ENCODE measurements around the gene NTNG1.

Gene NTNG1

GRCh38 chr1:107264561-107264960 is 123.7 kb downstream of the NTNG1 start:
- no peak for DNase-seq

GRCh38 chr1:107267489-107267888 is 126.7 kb downstream of the NTNG1 start:
- no peak for DNase-seq

- DNase-seq, result no peak
These were observed 131.5 kb downstream of the NTNG1 start for GRCh38 chr1:107272321-107272720.

DNA sequence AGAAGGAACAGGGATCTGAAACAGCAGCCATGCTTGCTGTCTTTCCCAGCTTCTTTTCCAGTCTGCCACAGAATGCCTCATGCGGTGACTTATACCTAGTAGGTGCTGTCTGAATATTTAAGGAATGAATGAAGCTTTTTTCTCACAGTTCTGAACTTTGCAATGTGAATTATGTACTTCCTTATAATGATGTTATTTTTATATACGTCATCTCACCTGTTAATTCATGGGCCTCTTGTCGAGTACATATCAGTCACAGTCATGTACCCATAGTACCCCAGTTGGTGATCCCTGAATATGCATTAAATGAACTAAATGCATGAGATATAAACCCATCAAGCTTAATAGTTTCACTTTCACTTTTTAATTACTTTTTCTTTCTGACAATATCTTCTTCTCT is 132.7 kb downstream of the NTNG1 start:
- no peak for DNase-seq

DNA sequence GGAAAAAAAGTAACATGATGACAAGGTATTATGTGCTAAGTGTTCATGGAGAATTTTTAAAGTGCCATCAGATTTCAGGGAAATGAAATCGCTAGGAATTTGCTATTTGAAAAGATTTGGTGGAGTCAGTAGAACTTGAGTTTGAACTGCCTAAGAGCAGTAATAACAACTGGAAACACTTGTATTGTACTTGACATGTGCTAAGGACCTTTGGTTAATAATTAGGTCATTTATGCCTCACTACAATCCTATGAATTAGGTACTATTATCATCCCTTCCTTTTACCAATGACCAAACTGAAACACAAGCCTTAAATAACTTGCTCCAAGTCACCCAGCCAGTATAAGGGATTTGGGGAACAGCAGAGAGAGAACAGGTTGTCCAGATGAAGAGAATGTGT is 133.4 kb downstream of the NTNG1 start:
- DNase-seq, result no peak

DNA sequence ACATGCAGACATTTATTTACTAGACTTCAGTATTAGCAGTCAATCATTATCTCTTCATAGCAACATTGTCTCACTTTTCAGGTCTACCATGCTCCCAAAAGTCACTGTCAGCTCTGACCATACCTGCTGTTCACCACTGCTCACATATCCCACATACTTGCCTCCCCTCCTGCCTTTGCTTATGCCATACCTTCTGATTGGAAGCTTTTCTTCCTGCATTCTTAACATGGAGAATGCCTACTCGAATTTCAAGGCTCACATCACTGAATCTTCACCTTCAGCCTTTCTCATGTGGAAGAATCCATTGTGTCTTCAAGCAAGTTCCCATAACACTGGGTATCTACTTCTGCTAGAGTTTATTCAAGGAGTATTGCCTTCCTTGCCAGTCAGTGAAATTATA is 135.4 kb downstream of the NTNG1 start:
- DNase-seq, result no peak

DNA sequence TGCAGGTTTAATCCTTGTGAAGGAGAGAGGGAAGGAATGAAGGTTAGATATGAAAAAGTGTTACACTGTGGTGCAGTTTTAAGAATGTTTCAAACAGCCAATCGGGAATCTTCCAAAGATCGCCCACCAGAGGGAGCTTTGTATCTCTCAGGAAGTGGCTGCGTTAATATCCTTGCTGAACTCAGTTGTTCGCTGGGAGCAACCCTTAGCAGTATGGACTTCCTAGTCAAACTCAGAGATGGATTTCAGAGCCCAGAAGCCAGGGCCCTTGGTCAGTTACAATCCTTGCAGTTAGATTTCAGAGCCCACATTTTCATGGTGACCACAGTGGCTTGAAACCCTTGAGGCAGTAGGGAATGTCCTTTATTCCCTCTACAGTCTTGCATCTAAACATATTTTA is 136.2 kb downstream of the NTNG1 start:
- no peak for DNase-seq

- no peak for DNase-seq
These were observed 145.3 kb downstream of the NTNG1 start for GRCh38 chr1:107286125-107286524.

- no peak for DNase-seq
These were observed 151.1 kb downstream of the NTNG1 start for GRCh38 chr1:107291987-107292386.

GRCh38 chr1:107293901-107294613 is 153.2 kb downstream of the NTNG1 start:
- DNase-seq, result no peak

GRCh38 chr1:107294686-107295085 is 153.8 kb downstream of the NTNG1 start:
- DNase-seq, result no peak

GRCh38 chr1:107297681-107298080 is 156.8 kb downstream of the NTNG1 start:
- no peak for DNase-seq

DNA sequence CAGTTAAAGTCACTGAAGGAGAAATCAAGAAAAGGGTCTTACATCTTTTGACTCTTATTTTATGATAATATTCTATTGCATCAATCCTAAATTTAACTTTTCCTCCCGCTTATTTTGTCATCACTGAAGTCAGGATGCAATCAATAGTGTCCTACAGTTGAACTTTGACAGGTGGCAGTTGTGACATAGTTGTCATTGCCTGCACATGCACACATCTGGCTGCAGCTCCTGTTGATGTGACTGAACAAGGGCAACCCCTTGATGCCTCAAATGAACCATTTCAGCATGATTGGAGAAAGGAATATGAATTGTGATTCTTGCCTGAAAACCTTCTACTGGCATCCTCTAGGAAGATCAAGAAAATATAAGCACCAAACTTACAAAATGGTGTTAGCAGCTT is 157.7 kb downstream of the NTNG1 start:
- no peak for DNase-seq

DNA sequence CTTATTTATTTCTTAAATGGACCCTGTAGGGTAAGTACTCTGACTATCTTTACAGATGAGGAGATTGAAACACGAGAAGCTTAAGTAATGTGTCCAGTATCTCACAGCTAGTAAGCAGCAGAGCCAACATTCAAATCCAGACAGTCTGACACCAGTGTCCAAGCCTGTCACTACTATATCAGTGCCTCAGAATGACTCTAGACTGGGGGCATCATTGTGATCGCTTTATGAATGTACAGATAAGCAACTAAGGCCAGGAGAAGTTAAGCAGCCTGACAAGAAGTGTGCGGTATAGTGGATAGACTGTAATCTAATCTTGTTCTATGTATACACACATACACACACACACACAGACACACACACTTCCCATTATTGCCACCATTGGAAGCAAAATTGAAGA is 158.7 kb downstream of the NTNG1 start:
- DNase-seq, result no peak

- no peak for DNase-seq
These were observed 169.1 kb downstream of the NTNG1 start for GRCh38 chr1:107309962-107310361.

GRCh38 chr1:107315652-107316051 is 174.8 kb downstream of the NTNG1 start:
- DNase-seq, result no peak

DNA sequence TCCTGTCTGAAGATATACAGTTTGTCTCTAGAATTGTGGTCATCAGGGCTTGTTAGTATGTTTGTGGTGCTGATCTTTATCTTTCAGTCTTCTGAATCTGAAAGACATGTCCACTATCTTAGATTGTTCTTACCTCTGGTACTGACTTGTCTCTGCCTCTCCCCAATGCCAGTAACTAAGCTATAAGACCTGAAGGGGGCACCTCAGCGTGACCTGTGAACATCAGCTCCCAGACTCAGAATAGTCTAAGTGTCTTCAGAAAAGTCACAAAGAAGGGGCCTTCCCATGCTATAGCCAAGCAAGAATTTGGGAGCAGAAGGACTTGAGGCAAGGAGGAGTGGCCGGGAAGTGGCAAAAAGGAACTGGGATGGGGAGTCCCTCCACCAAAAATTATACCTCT is 178.1 kb downstream of the NTNG1 start:
- no peak for DNase-seq

DNA sequence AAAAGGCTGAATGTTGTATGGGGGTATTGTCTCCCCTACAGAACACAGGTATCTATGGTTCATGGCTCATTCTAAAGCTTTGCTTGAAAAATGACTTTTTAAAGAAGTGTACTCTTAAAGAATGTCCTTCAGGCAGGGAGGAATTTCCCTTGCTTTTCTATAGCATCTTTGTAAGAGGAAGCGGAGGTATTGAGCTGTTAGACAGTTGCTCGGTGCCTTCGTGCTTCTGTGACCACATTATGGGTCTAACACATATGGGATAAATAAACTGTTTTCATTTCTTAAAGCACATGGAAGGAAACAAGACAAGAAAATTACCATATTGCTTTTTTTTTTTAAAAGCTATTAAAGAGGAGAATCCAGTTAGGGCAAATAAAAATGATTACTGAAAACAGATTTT is 182.9 kb downstream of the NTNG1 start:
- no peak for DNase-seq

DNA sequence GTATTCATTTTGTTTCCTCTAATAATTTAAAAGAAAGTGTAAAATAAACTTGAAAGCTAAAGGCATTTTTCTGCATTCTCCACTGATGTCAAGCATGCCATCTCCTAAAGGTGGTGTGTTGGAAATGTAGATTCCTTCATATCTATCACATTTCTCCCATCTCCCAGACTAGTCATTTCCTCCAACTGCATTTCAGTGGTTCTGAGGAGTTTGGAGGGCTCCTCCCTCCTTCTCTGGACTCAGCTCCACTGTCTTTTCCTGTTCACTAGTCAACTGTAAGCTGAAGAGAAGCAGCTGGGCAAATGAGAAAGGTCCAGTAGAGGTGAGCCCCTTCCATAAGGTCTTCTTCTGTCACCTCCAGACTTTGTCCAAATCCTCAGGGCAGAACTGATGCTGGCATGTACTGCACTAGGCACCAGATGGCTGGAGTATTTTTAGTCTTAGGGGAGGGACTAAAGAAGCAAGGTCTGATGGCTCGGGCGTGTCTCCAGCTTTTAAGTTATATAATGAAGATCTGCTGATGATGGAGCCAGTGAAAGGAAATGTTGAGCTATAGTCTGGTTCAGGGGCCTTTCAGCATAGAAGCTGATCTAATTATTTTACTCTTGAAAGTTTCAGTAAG is 186.1 kb downstream of the NTNG1 start:
- DNase-seq, result no peak

DNA sequence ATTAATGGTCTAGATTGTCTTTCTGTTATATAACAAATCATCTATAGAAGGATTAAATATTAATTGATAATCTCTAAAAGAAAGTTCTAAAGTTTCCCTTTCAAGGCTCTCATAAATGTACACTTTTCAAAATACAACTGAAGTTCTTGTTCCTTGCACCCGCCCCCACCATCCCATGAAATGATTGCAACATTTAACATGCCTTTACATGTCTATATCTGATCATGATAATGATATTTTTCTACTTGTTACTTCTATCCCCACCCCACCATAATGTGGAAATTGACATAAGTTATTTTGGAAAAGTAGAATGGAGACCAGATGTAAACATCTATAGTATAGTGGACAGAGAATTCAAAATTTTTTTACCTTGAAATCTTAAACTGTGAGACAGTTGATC is 186.6 kb downstream of the NTNG1 start:
- DNase-seq, result no peak

- DNase-seq, result no peak
These were observed 187.2 kb downstream of the NTNG1 start for GRCh38 chr1:107328087-107328486.

DNA sequence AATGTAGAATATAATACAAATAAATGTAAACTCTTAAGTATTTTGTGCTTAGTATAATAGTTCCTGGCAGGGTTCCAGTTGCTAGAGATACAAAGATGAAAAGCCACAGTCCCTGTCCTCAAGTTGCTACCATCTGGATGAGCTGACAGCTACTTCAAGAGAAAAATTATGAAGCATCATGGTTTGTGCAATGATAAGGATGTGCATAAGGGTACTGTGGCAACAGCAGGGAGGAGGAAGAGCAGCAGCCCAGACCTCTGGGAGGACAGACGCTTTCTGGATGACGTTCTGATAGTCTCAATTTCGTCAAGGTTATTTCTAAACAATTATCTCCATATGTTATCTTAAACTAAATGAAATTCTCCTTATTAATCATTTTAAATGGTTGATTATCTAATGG is 198.9 kb downstream of the NTNG1 start:
- no peak for DNase-seq

DNA sequence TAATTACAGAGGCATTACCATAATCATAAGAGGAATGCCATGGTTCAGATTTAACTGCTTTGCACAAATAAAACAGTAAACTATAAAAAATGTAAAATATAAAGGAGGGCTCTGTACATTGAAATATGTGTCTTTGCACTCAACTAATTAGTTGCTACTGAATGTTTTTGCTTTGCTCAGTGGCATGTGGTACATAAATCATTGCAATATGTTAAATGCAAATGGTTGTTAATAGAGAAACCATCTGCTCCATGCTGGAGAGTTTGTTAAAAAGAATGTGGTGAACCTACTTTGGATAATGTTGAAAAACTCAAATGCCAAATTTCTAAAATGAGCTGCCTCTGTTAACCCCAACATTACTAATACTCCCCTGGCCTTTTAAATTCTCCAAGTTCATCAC is 201.5 kb downstream of the NTNG1 start:
- no peak for DNase-seq

DNA sequence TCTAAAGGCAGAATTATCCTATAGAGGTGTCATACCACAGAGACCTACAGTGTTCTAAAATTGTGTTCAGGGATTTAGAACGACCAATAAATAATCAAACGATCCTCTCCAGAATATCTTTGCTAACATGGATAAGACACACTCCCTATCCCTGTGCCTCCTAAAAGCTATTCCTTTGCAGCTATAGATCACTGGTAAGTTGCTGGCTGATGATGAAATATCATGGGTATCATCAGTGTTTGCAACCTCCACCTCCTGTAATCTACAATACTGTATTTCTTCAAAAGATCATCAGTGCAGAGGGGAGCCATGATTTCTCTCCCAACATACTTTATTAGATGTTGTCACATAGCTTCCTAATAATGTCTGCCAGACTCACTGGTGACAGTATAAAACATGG is 201.9 kb downstream of the NTNG1 start:
- no peak for DNase-seq

DNA sequence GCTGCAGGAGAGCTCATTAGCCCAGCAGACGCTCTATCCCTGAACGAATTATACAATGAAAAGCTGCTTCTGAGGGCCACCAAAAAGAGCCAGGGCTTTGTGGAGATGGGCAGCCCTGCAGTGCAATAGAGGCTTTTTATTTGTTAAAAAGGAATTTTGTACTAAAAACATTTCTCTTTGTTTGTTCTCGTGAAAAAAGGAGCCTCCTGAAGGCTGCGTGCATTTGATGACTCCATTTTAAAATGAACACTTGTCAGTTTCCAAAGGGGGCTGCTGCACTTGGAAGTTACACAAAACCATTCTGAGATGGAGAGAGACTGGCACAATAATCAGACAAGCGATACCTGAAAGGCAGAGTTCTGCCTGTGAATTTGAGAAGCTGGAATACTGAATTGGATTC is 202.8 kb downstream of the NTNG1 start:
- DNase-seq, result no peak
